ENCODE results near the gene DNER. TPM values are rescaled to one million over a fixed set of nuclear protein-coding genes. Genes with fewer than 3 reads are reported as not detected.

DNER gene
- total and polyA plus RNA-seq, 2 donors from 2014 or later, result 16.5 to 21.9 TPM

GRCh38 chr2:229673676-229674075 is 40.7 kb downstream of the DNER start:
- DNase-seq, result no peak
- intact Hi-C loops (cut with DNase I), result no loop called here

GRCh38 chr2:229672021-229672420 is 42.3 kb downstream of the DNER start:
- H3K27me3 ChIP-seq (ENCODE audit: control insufficient read depth, insufficient read depth, low read length), result no peaks in the 10 kb centered on the region
- no peak overlapping the region for H3K9ac ChIP-seq (ENCODE audit: low read length in 3 of 3)
- no peaks in the 10 kb centered on the region for H3K36me3 ChIP-seq (ENCODE audit: control insufficient read depth in 2 of 3, insufficient read depth in 3 of 3, low read length in 3 of 3)
- no peaks in the 10 kb centered on the region for H3K4me1 ChIP-seq (ENCODE audit: control insufficient read depth in 2 of 3, insufficient read depth in 2 of 3, low read depth in 1 of 3, low read length in 3 of 3)
- H3K4me3 ChIP-seq (ENCODE audit: low read length in 3 of 3), result no peak overlapping the region
- FAIRE-seq (no peak), DNase-seq (no peak)
- intact Hi-C loops (cut with DNase I), result no loop called here
- TF ChIP-seq CTCF (IDR thresholded peaks at IDR 0.05; ENCODE audit: borderline replicate concordance, extremely low read depth, insufficient read depth), result no peak
- H3K27ac ChIP-seq (ENCODE audit: low read depth in 2 of 2, low read length in 2 of 2), result no peak overlapping the region
- H3K9me3 ChIP-seq (ENCODE audit: control insufficient read depth in 2 of 3, insufficient read depth in 1 of 3, low read length in 3 of 3), result no peaks in the 10 kb centered on the region

More at GRCh38 chr2:229673676-229674075, 40.7 kb downstream of the DNER start:
- H3K27me3 ChIP-seq (ENCODE audit: control insufficient read depth, insufficient read depth, low read length), result no peaks in the 10 kb centered on the region
- no peak overlapping the region for H3K27ac ChIP-seq (ENCODE audit: low read depth in 2 of 2, low read length in 2 of 2)
- no peaks in the 10 kb centered on the region for H3K36me3 ChIP-seq (ENCODE audit: control insufficient read depth in 2 of 3, insufficient read depth in 3 of 3, low read length in 3 of 3)
- no peaks in the 10 kb centered on the region for H3K4me1 ChIP-seq (ENCODE audit: control insufficient read depth in 2 of 3, insufficient read depth in 2 of 3, low read depth in 1 of 3, low read length in 3 of 3)
- no peaks in the 10 kb centered on the region for H3K9me3 ChIP-seq (ENCODE audit: control insufficient read depth in 2 of 3, insufficient read depth in 1 of 3, low read length in 3 of 3)
- no peak for FAIRE-seq
- no peak for TF ChIP-seq CTCF (IDR thresholded peaks at IDR 0.05; ENCODE audit: borderline replicate concordance, extremely low read depth, insufficient read depth)
- no peak overlapping the region for H3K4me3 ChIP-seq (ENCODE audit: low read length in 3 of 3)
- H3K9ac ChIP-seq (ENCODE audit: low read length in 3 of 3), result no peak overlapping the region

GRCh38 chr2:229669841-229670240 is 44.5 kb downstream of the DNER start:
- Histone ChIP-seq H3K36me3 (ENCODE audit: control insufficient read depth in 2 of 3, insufficient read depth in 3 of 3, low read length in 3 of 3) (no peaks in the 10 kb centered on the region), H3K9me3 (ENCODE audit: control insufficient read depth in 2 of 3, insufficient read depth in 1 of 3, low read length in 3 of 3) (no peaks in the 10 kb centered on the region), H3K27ac (ENCODE audit: low read depth in 2 of 2, low read length in 2 of 2) (no peak overlapping the region), H3K4me1 (ENCODE audit: control insufficient read depth in 2 of 3, insufficient read depth in 2 of 3, low read depth in 1 of 3, low read length in 3 of 3) (no peaks in the 10 kb centered on the region), H3K9ac (ENCODE audit: low read length in 3 of 3) (no peak overlapping the region), H3K4me3 (ENCODE audit: low read length in 3 of 3) (no peak overlapping the region), H3K27me3 (ENCODE audit: control insufficient read depth, insufficient read depth, low read length) (no peaks in the 10 kb centered on the region)
- FAIRE-seq (no peak), DNase-seq (no peak)
- TF ChIP-seq CTCF (IDR thresholded peaks at IDR 0.05; ENCODE audit: borderline replicate concordance, extremely low read depth, insufficient read depth), result no peak
- intact Hi-C loops (cut with DNase I), result no loop called here

GRCh38 chr2:229666811-229667210 is 47.5 kb downstream of the DNER start:
- intact Hi-C loops (cut with DNase I), result no loop called here
- no peak for FAIRE-seq
- no peak for TF ChIP-seq CTCF (IDR thresholded peaks at IDR 0.05; ENCODE audit: borderline replicate concordance, extremely low read depth, insufficient read depth)

More at GRCh38 chr2:229666811-229667210, 47.5 kb downstream of the DNER start:
- no peaks in the 10 kb centered on the region for H3K4me1 ChIP-seq (ENCODE audit: control insufficient read depth in 2 of 3, insufficient read depth in 2 of 3, low read depth in 1 of 3, low read length in 3 of 3)
- no peaks in the 10 kb centered on the region for H3K36me3 ChIP-seq (ENCODE audit: control insufficient read depth in 2 of 3, insufficient read depth in 3 of 3, low read length in 3 of 3)
- no peak overlapping the region for H3K9ac ChIP-seq (ENCODE audit: low read length in 3 of 3)
- H3K9me3 ChIP-seq (ENCODE audit: control insufficient read depth in 2 of 3, insufficient read depth in 1 of 3, low read length in 3 of 3), result no peaks in the 10 kb centered on the region
- H3K4me3 ChIP-seq (ENCODE audit: low read length in 3 of 3), result no peak overlapping the region
- DNase-seq, result no peak
- no peak overlapping the region for H3K27ac ChIP-seq (ENCODE audit: low read depth in 2 of 2, low read length in 2 of 2)
- H3K27me3 ChIP-seq (ENCODE audit: control insufficient read depth, insufficient read depth, low read length), result no peaks in the 10 kb centered on the region

Data from kidney (tissue), 14 donors.